Skin epidermis (tissue), 12 donors: ENCODE data around the gene ZNF274.
A peak's percentile ranks its signal among the peaks of the same experiment; 100 is the strongest.
"Not testable (repeated sequence)": the region's sequence is repeated elsewhere in the genome, so short reads cannot be mapped to it uniquely, and the experiment has no call there.

Experiments
- H3K27ac ChIP-seq, 21 experiments: fragments of 200-600 bp; sonication (generic) in 11 of 21; one replicate each; pipeline ENCODE4 v1.5.0; 2020; ENCODE audit warnings: mild to moderate bottlenecking in 3 of 21, inconsistent platforms in 2 of 21, moderate library complexity in 2 of 21
- H3K4me3 ChIP-seq, 7 experiments: fragments of 200-600 bp; sonication (generic) in 2 of 7; one replicate each; pipeline ENCODE4 v1.5.0; 2020; ENCODE audit warnings: inconsistent platforms in 2 of 7, mild to moderate bottlenecking in 2 of 7, moderate library complexity in 1 of 7

ZNF274 gene

GRCh38 chr19:58204566-58204965 is 21.7 kb downstream of the ZNF274 start:
- H3K4me3 ChIP-seq = no peak overlapping the region
- no peak overlapping the region for H3K27ac ChIP-seq

GRCh38 chr19:58209577-58209976 is 26.7 kb downstream of the ZNF274 start:
- Histone ChIP-seq H3K27ac (no peak overlapping the region), H3K4me3 (no peak overlapping the region)

- no peak overlapping the region for H3K27ac ChIP-seq
- no peak overlapping the region for H3K4me3 ChIP-seq
Observed at GRCh38 chr19:58212336-58213074, 29.6 kb downstream of the ZNF274 start.

GRCh38 chr19:58213075-58213369 is 30.2 kb downstream of the ZNF274 start:
- Histone ChIP-seq H3K4me3 (no peak overlapping the region), H3K27ac (no peak overlapping the region)

GRCh38 chr19:58217069-58217481 is 34.2 kb downstream of the ZNF274 start:
- Histone ChIP-seq H3K27ac (no peak overlapping the region), H3K4me3 (no peak overlapping the region)

- no peak overlapping the region for H3K4me3 ChIP-seq
- no peak overlapping the region for H3K27ac ChIP-seq
Observed at GRCh38 chr19:58217607-58218391, 34.9 kb downstream of the ZNF274 start.

- H3K4me3 ChIP-seq = no peak overlapping the region
Observed at GRCh38 chr19:58218899-58219298, 36.0 kb downstream of the ZNF274 start.

GRCh38 chr19:58227964-58228584 is 45.2 kb downstream of the ZNF274 start:
- Histone ChIP-seq H3K27ac (peak overlapping the region; percentile 28 to 88 (median 79)), H3K4me3 (peak overlapping the region; percentile 44 to 89 (median 80))

More at GRCh38 chr19:58218899-58219298, 36.0 kb downstream of the ZNF274 start:
- H3K27ac ChIP-seq = no peak overlapping the region

GRCh38 chr19:58228585-58229254 is 45.9 kb downstream of the ZNF274 start, which contains the start of gene ZNF544:
Gene ZNF544, plus strand, starts transcription at chr19:58228914. Its CDS starts 15,110 bp downstream, at chr19:58244024.
- Histone ChIP-seq H3K27ac (peak within 1 kb of the TSS; percentile 28 to 88 (median 79)), H3K4me3 (peak within 1 kb of the TSS; percentile 44 to 89 (median 80))

- Histone ChIP-seq H3K27ac (peak overlapping the region in 19 of 21 experiments; percentile 59 to 88 (median 81)), H3K4me3 (peak overlapping the region; percentile 44 to 89 (median 80))
Observed at GRCh38 chr19:58229255-58229639, 46.4 kb downstream of the ZNF274 start.

- Histone ChIP-seq H3K4me3 (no peak overlapping the region), H3K27ac (no peak overlapping the region)
Observed at GRCh38 chr19:58237324-58237723, 54.5 kb downstream of the ZNF274 start.

GRCh38 chr19:58243351-58243750 is 60.5 kb downstream of the ZNF274 start:
- H3K27ac ChIP-seq = no peak overlapping the region
- H3K4me3 ChIP-seq = no peak overlapping the region

- H3K27ac ChIP-seq = no peak overlapping the region
- H3K4me3 ChIP-seq = no peak overlapping the region
Observed at GRCh38 chr19:58248886-58249285, 66.0 kb downstream of the ZNF274 start.

- Histone ChIP-seq H3K27ac (no peak overlapping the region), H3K4me3 (no peak overlapping the region)
Observed at GRCh38 chr19:58252102-58252685, 69.3 kb downstream of the ZNF274 start.

- H3K4me3 ChIP-seq, H3K27ac ChIP-seq: not testable (repeated sequence)
Observed at GRCh38 chr19:58258259-58258658, 75.4 kb downstream of the ZNF274 start.

GRCh38 chr19:58261600-58261967 is 78.7 kb downstream of the ZNF274 start:
- Histone ChIP-seq H3K4me3 (no peak overlapping the region), H3K27ac (no peak overlapping the region)

- Histone ChIP-seq H3K4me3 (no peak overlapping the region), H3K27ac (no peak overlapping the region)
Observed at GRCh38 chr19:58261968-58262921, 79.4 kb downstream of the ZNF274 start.

GRCh38 chr19:58262922-58263296 is 80.0 kb downstream of the ZNF274 start:
- Histone ChIP-seq H3K4me3 (no peak overlapping the region), H3K27ac (no peak overlapping the region)
